ENCODE data around the gene UPK3A. TPM values are rescaled to one million over a fixed set of nuclear protein-coding genes. Genes with fewer than 3 reads are reported as not detected.

Gene UPK3A
- total RNA-seq, 1 donor from 2014 or later = not detected

- Histone ChIP-seq H3K4me3 (no peak overlapping the region), H3K9me3 (no peaks in the 10 kb centered on the region), H3K27me3 (no peaks in the 10 kb centered on the region), H3K36me3 (no peaks in the 10 kb centered on the region), H3K4me1 (peaks cover 11% of the 10 kb centered on the region), H3K27ac (no peak overlapping the region)
- TF ChIP-seq POLR2AphosphoS5 (IDR thresholded peaks at IDR 0.05; ENCODE audit: insufficient read depth in 1 of 2, low read depth in 1 of 2) (no peak), POLR2A (IDR thresholded peaks at IDR 0.05) (no peak), CTCF (IDR thresholded peaks at IDR 0.05) (no peak)
- intact Hi-C loops (cut with DNase I) = no loop called here
- DNase-seq (ENCODE audit: extremely low spot score in 2 of 2) = no peak
Measured at GRCh38 chr22:45286854-45287551, 2.3 kb downstream of the UPK3A start.

- intact Hi-C loops (cut with DNase I) = no loop called here
- H3K9me3 ChIP-seq = no peaks in the 10 kb centered on the region
Measured at GRCh38 chr22:45290410-45290936, 5.7 kb downstream of the UPK3A start.

GRCh38 chr22:45291061-45291930 is 6.5 kb downstream of the UPK3A start:
- H3K9me3 ChIP-seq = no peaks in the 10 kb centered on the region
- H3K4me3 ChIP-seq = no peak overlapping the region
- no peaks in the 10 kb centered on the region for H3K27me3 ChIP-seq
- H3K27ac ChIP-seq = no peak overlapping the region
- no peaks in the 10 kb centered on the region for H3K36me3 ChIP-seq
- H3K4me1 ChIP-seq = no peaks in the 10 kb centered on the region
- intact Hi-C loops (cut with DNase I) = no loop called here
- DNase-seq (ENCODE audit: extremely low spot score in 2 of 2) = no peak
- no peak for TF ChIP-seq POLR2A (IDR thresholded peaks at IDR 0.05)
- no peak for TF ChIP-seq POLR2AphosphoS5 (IDR thresholded peaks at IDR 0.05; ENCODE audit: insufficient read depth in 1 of 2, low read depth in 1 of 2)
- no peak for TF ChIP-seq CTCF (IDR thresholded peaks at IDR 0.05)

More at GRCh38 chr22:45290410-45290936, 5.7 kb downstream of the UPK3A start:
- Histone ChIP-seq H3K27ac (no peak overlapping the region), H3K4me3 (no peak overlapping the region), H3K27me3 (no peaks in the 10 kb centered on the region), H3K36me3 (no peaks in the 10 kb centered on the region), H3K4me1 (no peaks in the 10 kb centered on the region)
- no peak for DNase-seq (ENCODE audit: extremely low spot score in 2 of 2)
- TF ChIP-seq CTCF (IDR thresholded peaks at IDR 0.05) = no peak
- TF ChIP-seq POLR2AphosphoS5 (IDR thresholded peaks at IDR 0.05; ENCODE audit: insufficient read depth in 1 of 2, low read depth in 1 of 2) = no peak
- TF ChIP-seq POLR2A (IDR thresholded peaks at IDR 0.05) = no peak

- Histone ChIP-seq H3K36me3 (no peaks in the 10 kb centered on the region), H3K4me1 (no peaks in the 10 kb centered on the region), H3K4me3 (no peak overlapping the region), H3K27ac (no peak overlapping the region), H3K27me3 (no peaks in the 10 kb centered on the region), H3K9me3 (no peaks in the 10 kb centered on the region)
- TF ChIP-seq POLR2A (IDR thresholded peaks at IDR 0.05) = no peak
- no peak for TF ChIP-seq CTCF (IDR thresholded peaks at IDR 0.05)
- TF ChIP-seq POLR2AphosphoS5 (IDR thresholded peaks at IDR 0.05; ENCODE audit: insufficient read depth in 1 of 2, low read depth in 1 of 2) = no peak
- DNase-seq (ENCODE audit: extremely low spot score in 2 of 2) = no peak
- intact Hi-C loops (cut with DNase I) = no loop called here
Measured at GRCh38 chr22:45291931-45292290, 7.2 kb downstream of the UPK3A start.
